Stimulated activated CD4-positive, alpha-beta T cell treated with anti-CD3 and anti-CD28 coated beads, TNF-alpha, amount 100 ng/mL, for 24 hours (primary cell): ENCODE results near the gene MYL5.
A peak's percentile ranks its signal among the peaks of the same experiment; 100 is the strongest.
"Not testable (repeated sequence)": the region's sequence is repeated elsewhere in the genome, so short reads cannot be mapped to it uniquely, and the experiment has no call there.

Experiments
- DNase-seq, 3 experiments: peaks; one replicate each; pipeline ENCODE4 v3.0.0-alpha.2; 2020; ENCODE audit warnings: low read depth in 3 of 3

The MYL5 gene

GRCh38 chr4:636628-637159 is 37.6 kb upstream of the MYL5 start:
- DNase-seq = no peak

- no peak for DNase-seq
These were observed 36.6 kb upstream of the MYL5 start for GRCh38 chr4:637536-638280.

GRCh38 chr4:642366-642765 is 32.0 kb upstream of the MYL5 start:
- DNase-seq = not testable (repeated sequence)

GRCh38 chr4:646460-646859 is 27.9 kb upstream of the MYL5 start:
- DNase-seq = peak in 2 of 3 experiments; percentile 16 to 31

DNA sequence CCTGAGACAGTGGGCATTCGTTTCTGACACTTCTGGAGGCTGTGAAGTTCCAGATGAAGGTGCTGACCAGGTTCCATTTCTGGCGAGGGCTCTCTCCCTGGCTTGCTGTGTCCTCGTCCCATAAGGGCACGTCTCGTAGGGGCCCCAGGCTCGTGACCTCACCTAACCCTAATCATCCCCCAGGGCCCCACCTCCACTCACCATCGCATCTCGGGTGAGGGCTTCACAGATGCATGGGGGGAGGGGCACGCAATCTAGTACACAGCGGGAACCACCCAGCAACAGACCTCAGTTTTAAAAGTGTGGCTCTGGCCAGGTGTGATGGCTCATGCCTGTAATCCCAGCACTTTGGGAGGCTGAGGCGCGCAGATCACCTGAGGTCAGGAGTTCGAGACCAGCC is 26.9 kb upstream of the MYL5 start:
- DNase-seq = no peak

DNA sequence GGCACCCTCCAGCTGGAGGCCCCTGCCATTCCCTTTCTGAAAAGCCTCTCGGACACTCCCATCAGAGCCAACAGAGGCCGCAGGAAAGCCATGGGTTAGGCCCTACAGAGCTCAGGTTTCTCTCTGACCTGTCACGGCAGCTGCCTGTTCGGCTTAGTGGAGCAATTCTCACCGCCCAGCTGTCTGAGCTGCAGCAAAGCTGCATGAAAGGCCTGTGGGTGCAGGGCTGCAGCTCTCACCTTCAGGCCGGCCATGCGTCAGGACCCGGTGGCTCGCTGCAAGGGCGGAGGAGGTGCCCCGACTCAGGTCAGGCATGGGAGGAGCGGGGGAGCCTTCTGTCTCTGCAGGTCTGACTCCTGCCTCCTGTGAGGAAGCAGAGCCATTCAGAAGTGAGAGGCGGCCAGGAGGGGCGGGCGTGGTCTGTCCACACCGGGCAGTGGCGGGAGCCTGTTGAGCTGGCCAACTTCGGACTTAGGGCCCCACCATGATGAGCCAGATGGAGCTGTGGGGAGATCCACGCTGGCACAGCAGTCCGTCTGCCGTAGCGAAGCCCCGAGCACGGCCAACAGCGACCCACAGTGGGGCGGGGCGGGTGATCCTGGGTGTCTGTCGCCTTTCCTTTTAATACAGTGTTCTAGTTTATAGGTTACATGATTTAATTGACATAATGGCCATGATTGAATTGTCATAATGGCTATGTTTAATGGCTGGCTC is 25.6 kb upstream of the MYL5 start:
- no peak for DNase-seq

- DNase-seq = no peak
These were observed 25.1 kb upstream of the MYL5 start for GRCh38 chr4:649293-649625.

DNA sequence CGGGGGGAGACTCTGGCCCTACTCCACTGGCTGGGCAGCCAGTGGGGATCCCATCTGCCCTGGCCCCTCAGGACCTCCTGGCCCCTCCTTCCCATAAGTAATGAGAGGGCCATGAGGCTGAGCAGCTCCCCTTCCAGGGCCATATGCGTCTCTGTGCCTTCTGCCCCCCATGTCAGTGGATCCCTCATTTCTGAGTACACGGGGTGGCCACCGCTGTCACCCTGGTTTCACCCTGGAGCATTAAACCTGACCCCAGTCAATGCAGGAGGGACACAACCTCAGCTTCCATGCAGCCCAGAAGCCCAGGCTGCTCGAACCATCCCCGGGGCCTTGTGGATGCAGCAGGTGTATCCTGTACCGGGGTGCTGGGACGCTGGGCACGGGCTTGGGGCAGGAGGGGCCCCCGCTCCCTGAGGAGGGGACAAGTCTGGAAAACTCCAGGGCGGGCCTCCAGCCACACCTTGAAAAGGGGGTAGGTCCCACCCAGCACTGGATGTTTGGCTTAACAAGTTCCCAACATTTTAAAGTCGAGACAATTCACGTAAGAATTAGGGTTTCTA is 24.5 kb upstream of the MYL5 start:
- DNase-seq = no peak

- no peak for DNase-seq
These were observed 23.9 kb upstream of the MYL5 start for GRCh38 chr4:650461-650860.

DNA sequence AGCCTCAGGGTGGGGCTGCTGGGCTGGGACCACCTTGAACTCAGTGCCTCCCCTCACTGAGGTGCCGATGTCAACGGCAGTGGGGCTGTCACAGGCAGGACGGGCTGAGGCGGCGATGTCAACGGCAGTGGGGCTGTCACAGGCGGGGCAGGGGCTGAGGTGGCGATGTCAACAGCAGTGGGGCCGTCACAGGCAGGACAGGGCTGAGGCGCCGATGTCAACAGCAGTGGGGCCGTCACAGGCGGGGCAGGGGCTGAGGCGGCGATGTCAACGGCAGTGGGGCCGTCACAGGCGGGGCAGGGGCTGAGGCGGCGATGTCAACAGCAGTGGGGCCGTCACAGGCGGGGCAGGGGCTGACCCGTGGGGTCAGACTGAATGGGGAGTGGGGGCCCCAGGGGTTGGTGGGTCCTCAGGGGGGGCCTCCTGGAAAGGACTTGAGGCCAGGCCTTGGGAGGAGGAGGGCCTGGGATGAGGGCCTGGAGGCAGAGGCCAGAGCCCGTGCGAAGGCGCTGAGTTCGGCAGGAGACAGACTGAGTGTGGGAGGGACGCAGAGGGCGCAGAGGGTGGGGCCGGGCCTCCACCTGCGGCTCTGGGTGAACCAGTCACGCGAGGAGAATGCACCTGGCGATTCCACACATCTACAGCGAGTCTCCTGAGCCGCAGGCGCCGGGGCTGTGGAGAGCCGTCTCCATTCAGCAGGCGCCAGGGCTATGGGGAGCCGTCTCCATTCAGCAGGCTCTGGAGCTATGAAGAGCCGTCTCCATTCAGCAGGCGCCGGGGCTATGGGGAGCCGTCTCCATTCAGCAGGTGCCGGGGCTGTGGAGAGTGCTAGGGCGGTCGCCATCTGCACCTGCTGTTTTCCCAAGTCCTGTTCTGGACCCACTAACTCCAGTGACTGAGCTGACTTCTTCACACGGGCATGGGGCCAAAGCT is 23.1 kb upstream of the MYL5 start:
- no peak for DNase-seq

- no peak for DNase-seq
These were observed 22.3 kb upstream of the MYL5 start for GRCh38 chr4:651884-652642.

DNA sequence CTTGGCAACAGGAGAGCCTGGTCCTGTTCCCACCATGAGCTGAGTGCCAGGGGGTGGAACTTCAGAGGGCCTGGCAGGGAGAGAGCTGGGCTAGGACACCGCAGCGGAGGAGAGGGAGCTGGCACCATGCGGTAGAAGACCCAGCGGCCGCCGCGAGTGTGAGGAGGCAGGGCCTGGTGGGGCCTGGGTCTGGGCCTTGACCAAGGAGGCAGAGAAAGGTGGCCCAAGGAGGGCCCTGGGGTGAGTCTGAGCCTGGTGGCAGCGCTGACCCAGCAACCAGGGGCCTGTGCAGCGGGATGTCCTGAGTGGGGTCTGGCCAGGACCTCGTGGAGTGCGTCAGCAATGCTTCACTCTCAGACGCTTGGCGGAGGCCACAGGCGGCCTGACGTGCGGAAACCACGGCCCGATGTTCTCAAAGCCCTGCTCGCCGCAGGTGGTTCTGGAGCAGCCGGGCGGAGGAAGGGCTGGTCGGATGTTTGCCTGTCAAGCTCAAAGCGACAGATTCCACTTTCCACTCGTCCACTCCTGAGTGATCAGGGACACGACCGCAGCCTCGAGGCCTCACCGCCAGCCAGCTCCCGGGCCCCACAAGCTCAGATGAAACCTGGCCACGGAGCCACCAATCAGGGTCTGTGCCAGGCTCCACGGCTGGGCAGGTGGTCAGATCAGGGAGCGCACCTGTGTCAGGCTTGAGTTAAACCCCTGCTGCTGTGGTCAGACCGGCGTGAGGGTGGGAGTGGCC is 21.1 kb upstream of the MYL5 start:
- no peak for DNase-seq

DNA sequence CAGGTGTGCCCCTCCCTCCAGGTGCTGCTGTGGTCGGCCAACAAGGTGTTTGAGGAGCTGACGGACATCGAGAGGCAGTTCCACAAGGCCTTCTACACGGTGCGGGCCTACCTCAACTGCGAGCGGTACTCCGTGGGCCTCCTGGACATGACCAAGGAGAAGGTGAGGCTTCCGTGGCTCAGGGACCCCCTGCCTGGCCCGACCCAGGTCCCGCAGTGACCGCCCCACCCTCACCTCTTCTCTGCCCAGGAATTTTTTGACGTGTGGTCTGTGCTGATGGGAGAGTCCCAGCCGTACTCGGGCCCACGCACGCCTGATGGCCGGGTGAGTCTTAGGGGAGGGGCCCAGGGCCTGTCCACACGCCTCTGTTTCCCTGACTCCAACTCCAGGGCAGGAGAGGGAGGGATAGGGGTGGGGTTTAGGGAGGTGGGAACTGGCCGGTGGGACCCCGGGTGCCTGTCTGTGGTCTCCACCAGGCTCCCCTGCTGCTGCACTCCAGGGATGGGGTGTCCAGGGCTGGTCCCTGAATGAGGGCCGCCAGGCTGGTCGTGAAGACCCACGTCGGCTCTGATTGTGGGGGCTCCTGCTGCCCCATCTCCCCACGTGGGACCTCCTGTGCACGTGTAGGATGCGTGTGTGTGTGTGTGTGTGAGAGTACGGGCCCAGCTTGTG is 20.4 kb upstream of the MYL5 start:
- no peak for DNase-seq

- DNase-seq = no peak
These were observed 19.9 kb upstream of the MYL5 start for GRCh38 chr4:654503-654845.

DNA sequence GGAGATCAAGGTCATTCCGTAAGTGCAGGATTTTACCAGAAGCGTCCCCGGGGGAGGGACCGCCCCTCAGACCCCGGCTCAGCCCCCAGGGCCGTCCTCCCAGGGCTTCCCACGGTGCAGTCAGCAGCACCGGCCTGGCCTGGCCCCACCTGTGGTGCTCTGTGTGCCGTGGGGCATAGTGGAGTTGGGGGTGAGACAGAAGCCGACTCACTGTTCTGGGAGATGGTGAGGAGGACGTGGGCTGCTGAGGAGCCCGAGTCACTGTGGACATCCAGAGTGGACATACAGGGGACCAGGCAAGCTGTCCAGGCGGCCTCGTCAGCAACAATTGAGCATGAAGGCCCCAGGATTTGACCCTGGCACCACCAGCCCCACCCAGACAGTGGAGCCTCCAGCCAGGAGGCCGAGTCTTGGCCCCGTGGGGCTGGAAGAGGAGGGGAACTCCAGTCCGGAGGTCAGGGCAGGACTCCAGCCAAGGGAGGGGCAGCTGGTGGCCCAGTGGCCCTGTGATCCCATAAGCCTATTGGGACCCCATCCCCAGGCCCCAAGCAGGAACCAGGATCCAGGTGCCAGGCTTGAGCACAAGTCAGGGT is 19.4 kb upstream of the MYL5 start:
- no peak for DNase-seq

DNA sequence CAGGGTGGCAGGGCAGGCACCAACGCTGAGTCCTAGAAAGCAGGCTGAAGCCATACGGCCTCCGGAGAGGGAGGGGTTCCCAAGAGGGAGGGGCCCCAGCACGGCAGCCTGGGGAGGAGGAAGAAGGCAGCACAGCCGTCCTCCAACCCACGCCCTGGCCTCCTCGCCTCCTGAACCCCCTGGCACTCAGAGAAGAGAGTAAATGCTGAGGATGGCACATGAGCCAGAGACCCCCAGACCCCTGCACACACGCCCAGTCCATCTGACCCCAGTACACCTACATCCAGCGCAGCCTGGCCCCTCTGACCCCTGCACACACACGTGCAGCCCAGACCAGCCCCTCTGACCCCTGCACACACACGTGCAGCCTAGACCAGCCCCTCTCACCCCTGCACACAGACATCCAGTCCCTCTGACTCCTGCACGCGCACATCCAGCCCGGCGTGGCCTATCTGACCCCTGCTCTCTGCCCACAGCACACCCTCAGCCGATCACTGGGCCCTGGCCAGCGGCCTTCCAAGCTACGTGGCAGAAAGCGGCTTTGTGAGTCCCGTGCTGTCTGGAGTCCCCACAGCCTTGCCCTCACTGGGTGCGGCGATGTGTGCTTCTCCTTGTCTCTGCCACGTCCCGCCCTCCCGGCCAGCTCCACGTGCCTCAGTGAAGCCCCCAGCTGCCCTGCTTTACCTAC is 18.7 kb upstream of the MYL5 start:
- no peak for DNase-seq

DNA sequence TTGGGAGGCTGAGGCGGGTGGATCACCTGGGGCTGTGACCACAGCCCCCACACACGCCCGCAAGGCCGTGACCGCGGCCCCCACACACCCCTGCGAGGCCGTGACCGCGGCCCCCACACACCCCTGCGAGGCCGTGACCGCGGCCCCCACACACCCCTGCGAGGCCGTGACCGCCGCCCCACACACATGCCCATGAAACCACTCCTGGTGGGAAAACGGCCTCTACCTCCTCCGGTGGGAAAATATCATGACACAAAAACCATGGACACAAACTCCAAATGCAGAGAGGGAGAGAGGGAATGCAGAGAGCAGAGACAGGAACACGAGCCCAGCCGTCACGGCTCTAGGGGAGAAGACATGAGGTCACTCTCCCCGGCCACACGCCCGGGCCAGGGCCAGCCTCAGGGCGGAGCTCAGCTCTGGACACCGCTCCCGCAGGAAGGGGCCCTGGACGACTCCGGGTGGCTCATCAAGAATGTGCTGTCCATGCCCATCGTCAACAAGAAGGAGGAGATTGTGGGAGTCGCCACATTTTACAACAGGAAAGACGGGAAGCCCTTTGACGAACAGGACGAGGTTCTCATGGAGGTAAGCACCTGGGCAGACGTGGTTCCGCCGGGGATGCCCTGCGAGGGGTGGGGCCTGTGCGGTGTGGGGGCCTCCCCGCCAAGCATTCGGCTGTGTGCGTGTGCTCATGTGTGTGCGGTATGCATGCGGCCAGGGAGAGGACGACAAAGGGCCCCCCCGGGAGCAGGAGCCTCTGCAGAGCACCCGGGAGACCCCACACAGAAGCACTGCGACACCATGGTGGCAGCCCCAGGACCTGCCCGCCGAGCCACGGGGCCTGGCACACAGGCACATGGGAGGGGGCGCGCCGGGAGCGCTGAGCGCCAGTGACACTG is 17.7 kb upstream of the MYL5 start:
- no peak for DNase-seq

DNA sequence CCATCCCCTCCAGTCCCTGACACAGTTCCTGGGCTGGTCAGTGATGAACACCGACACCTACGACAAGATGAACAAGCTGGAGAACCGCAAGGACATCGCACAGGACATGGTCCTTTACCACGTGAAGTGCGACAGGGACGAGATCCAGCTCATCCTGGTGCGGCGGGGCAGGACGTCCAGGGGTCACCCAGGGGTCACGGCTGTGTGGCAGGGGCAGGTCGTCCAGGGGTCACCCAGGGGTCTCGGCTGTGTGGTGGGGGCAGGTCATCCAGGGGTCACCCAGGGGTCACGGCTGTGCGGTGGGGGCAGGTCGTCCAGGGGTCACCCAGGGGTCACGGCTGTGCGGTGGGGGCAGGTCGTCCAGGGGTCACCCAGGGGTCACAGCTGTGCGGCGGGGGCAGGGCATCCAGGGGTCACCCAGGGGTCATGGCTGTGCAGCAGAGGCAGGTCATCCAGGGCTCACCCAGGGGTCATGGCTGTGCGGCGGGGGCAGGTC is 17.0 kb upstream of the MYL5 start:
- no peak for DNase-seq
